K562 (cell line): ENCODE data around the gene SRPK1. TPM values are rescaled to one million over a fixed set of nuclear protein-coding genes. Genes with fewer than 3 reads are reported as not detected.
A peak's percentile ranks its signal among the peaks of the same experiment; 100 is the strongest.

Source experiments
- ADNP ChIP-seq: fragments of 200-800 bp; sonication (Bioruptor generic); IDR thresholded peaks from 2 replicates; pipeline ENCODE4 v1.6.1; 2016; ENCODE audit warnings: missing genetic modification characterization, missing compliant biosample characterization
- BRF1 ChIP-seq: IDR thresholded peaks from 3 replicates; pipeline ENCODE4 v1.6.1; 2011; ENCODE audit warnings: borderline replicate concordance, mild to moderate bottlenecking; ENCODE audit not compliant: insufficient read length; ENCODE audit errors: extremely low read depth
- CBFB ChIP-seq: sonication (generic); formaldehyde crosslinking; IDR thresholded peaks from 2 replicates; pipeline ENCODE4 v1.4.0; 2020; ENCODE audit warnings: mild to moderate bottlenecking, missing genetic modification reagents
- CREB1 ChIP-seq, 2 experiments: sonication (generic) in 1 of 2; formaldehyde crosslinking in 1 of 2; IDR thresholded peaks; 2 replicates each; pipeline versions ENCODE4 v1.6.1 to v1.8.0; 2012 to 2022; ENCODE audit warnings: inconsistent platforms in 1 of 2, mild to moderate bottlenecking in 1 of 2, missing genetic modification reagents in 1 of 2, moderate library complexity in 1 of 2
- E2F3 ChIP-seq: fragments of 250-450 bp; sonication (Bioruptor Pico); IDR thresholded peaks from 2 replicates; pipeline ENCODE4 v1.4.0; 2020; ENCODE audit warnings: mild to moderate bottlenecking
- JUND ChIP-seq, 2 experiments: IDR thresholded peaks; 2 replicates in 1 of 2; 3 replicates in 1 of 2; pipeline ENCODE4 v1.6.1; 2011; ENCODE audit warnings: borderline replicate concordance in 2 of 2, low read depth in 2 of 2, low read length in 2 of 2, improper control_type of control experiment in 1 of 2, missing biosample characterization in 1 of 2, missing genetic modification characterization in 1 of 2, missing genetic modification reagents in 1 of 2
- PCBP2 ChIP-seq: fragments of 200-400 bp; formaldehyde crosslinking; IDR thresholded peaks from 2 replicates; pipeline ENCODE4 v1.6.1; 2018; ENCODE audit warnings: low read length, low read depth, mild to moderate bottlenecking, moderate library complexity; ENCODE audit not compliant: poor library complexity, severe bottlenecking
- ZNF134 ChIP-seq: fragments of 250-450 bp; sonication (Bioruptor Pico); conservative IDR thresholded peaks from 2 replicates; pipeline ENCODE4 v1.4.0; 2020
- polyA plus RNA-seq, 8 experiments: library from polyadenylated mRNA; depleted of rRNA in 4 of 8; stranded (reverse) in 5 of 8; unstranded in 3 of 8; fragments of >200 nt; fragmentation: Nextera tagmentation in 2 of 8; fragmentation: Illumina TruSeq in 1 of 8; extraction: Ambion mirVana in 2 of 8; extraction: Trizol in 1 of 8; gene quantifications; 2 replicates each; pipeline versions ENCODE4 v1.2.1 to v1.2.3, GENCODE V29; 2011 to 2014; ENCODE audit warnings: inconsistent platforms in 1 of 8, missing spikeins in 1 of 8
- total RNA-seq, 7 experiments: library from RNA; depleted of rRNA in 6 of 7; stranded (reverse); fragments of >200 nt in 6 of 7; fragmentation: Illumina TruSeq in 2 of 7; extraction: Trizol in 2 of 7; gene quantifications; 2 replicates each; pipeline versions ENCODE4 v1.2.1 to v1.2.3, GENCODE V29; 2011 to 2021; ENCODE audit warnings: low replicate concordance in 1 of 7
- TF ChIP-seq, protein P1 (sequence below): fragments of 150-350 bp; conservative IDR thresholded peaks from 2 replicates; pipeline ENCODE4 v1.6.1; 2014; ENCODE audit warnings: low read length
- TF ChIP-seq, protein P2 (sequence below): fragments of 450-650 bp; IDR thresholded peaks from 2 replicates; pipeline ENCODE4 v1.6.1; 2016; ENCODE audit warnings: missing biosample characterization, missing genetic modification characterization
- TF ChIP-seq, protein P3 (sequence below), 3 experiments: fragments of 200-800 bp in 1 of 3; fragments of 250-450 bp in 1 of 3; fragments of 450-650 bp in 1 of 3; sonication (Bioruptor Pico) in 1 of 3; sonication (Bioruptor generic) in 1 of 3; formaldehyde crosslinking in 1 of 3; IDR thresholded peaks; 2 replicates each; pipeline versions ENCODE4 v1.6.1 to v1.8.0; 2016 to 2022; ENCODE audit warnings: mild to moderate bottlenecking in 2 of 3, missing genetic modification characterization in 2 of 3, missing compliant biosample characterization in 1 of 3, moderate library complexity in 1 of 3

Gene SRPK1
- total and polyA plus RNA-seq, 9 of the 15 experiments (the other 6 are each of a cell fraction or from before 2014, with no cell fraction given), result 99.6 to 185 (median 159) TPM

DNA sequence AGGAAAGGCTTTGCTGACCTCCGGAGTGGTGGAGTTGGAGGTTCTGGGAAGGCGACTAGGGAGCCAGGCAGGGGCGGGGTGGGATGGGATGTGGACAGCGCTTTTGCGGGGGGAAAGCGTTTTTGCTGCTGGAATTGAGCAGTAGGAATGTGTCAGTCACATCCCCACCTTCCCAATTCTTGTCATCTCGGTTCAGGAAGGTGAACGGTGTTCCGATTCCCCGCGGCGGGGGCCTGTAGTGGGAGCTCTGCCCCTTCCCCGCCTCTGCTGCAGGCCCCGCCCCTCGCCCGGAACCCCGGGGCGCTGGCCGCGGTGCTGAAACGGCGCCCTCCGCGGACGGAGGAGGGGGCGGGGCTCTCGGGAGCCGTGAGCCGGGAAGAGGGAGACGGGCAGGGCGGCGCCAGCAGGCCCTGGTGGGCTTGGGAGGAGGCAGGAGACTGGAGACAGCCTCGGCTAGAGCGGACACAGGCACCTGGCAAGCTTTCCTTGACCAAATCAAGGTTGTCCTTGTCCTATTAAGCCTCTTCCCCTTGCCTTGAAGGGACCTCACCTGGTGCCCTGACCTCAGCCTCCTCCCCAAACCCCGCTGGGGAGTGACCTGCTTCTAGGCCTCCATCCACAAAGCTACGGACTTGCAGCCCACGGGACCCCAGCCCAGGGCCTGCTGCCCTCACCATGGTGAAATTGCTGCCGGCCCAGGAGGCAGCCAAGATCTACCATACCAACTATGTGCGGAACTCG, 115.7 kb downstream of the SRPK1 start, which contains the start of gene LHFPL5 (continued):
- TF ChIP-seq, protein P1, sequence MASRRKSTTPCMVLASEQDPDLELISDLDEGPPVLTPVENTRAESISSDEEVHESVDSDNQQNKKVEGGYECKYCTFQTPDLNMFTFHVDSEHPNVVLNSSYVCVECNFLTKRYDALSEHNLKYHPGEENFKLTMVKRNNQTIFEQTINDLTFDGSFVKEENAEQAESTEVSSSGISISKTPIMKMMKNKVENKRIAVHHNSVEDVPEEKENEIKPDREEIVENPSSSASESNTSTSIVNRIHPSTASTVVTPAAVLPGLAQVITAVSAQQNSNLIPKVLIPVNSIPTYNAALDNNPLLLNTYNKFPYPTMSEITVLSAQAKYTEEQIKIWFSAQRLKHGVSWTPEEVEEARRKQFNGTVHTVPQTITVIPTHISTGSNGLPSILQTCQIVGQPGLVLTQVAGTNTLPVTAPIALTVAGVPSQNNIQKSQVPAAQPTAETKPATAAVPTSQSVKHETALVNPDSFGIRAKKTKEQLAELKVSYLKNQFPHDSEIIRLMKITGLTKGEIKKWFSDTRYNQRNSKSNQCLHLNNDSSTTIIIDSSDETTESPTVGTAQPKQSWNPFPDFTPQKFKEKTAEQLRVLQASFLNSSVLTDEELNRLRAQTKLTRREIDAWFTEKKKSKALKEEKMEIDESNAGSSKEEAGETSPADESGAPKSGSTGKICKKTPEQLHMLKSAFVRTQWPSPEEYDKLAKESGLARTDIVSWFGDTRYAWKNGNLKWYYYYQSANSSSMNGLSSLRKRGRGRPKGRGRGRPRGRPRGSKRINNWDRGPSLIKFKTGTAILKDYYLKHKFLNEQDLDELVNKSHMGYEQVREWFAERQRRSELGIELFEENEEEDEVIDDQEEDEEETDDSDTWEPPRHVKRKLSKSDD, result no peak
- TF ChIP-seq, protein P2, sequence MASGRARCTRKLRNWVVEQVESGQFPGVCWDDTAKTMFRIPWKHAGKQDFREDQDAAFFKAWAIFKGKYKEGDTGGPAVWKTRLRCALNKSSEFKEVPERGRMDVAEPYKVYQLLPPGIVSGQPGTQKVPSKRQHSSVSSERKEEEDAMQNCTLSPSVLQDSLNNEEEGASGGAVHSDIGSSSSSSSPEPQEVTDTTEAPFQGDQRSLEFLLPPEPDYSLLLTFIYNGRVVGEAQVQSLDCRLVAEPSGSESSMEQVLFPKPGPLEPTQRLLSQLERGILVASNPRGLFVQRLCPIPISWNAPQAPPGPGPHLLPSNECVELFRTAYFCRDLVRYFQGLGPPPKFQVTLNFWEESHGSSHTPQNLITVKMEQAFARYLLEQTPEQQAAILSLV (tag), result no peak
- no peak for TF ChIP-seq ADNP (tag)
- TF ChIP-seq PCBP2, result no peak
- no peak for TF ChIP-seq BRF1
- no peak for TF ChIP-seq ZNF134 (CRISPR knock-in tag)
- peak; percentile 24; the same call in 1 of the 2 replicates for TF ChIP-seq CBFB (CRISPR knock-in tag)
- no peak for TF ChIP-seq CREB1 (IDR thresholded peaks at IDR 0.05)
- TF ChIP-seq CREB1 (CRISPR knock-in tag; IDR thresholded peaks at IDR 0.05), result peak; percentile 78
- no peak for TF ChIP-seq E2F3 (CRISPR knock-in tag)
- TF ChIP-seq JUND (IDR thresholded peaks at IDR 0.05; ENCODE audit: borderline replicate concordance, low read depth, low read length), result no peak
- TF ChIP-seq JUND (tag; IDR thresholded peaks at IDR 0.05; ENCODE audit: borderline replicate concordance, low read depth, low read length), result no peak
- TF ChIP-seq, protein P3, sequence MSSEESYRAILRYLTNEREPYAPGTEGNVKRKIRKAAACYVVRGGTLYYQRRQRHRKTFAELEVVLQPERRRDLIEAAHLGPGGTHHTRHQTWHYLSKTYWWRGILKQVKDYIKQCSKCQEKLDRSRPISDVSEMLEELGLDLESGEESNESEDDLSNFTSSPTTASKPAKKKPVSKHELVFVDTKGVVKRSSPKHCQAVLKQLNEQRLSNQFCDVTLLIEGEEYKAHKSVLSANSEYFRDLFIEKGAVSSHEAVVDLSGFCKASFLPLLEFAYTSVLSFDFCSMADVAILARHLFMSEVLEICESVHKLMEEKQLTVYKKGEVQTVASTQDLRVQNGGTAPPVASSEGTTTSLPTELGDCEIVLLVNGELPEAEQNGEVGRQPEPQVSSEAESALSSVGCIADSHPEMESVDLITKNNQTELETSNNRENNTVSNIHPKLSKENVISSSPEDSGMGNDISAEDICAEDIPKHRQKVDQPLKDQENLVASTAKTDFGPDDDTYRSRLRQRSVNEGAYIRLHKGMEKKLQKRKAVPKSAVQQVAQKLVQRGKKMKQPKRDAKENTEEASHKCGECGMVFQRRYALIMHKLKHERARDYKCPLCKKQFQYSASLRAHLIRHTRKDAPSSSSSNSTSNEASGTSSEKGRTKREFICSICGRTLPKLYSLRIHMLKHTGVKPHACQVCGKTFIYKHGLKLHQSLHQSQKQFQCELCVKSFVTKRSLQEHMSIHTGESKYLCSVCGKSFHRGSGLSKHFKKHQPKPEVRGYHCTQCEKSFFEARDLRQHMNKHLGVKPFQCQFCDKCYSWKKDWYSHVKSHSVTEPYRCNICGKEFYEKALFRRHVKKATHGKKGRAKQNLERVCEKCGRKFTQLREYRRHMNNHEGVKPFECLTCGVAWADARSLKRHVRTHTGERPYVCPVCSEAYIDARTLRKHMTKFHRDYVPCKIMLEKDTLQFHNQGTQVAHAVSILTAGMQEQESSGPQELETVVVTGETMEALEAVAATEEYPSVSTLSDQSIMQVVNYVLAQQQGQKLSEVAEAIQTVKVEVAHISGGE (CRISPR knock-in tag; IDR thresholded peaks at IDR 0.05), result no peak
